A375 (cell line): Measurements from ENCODE around the gene COL6A3. TPM values are rescaled to one million over a fixed set of nuclear protein-coding genes. Genes with fewer than 3 reads are reported as not detected.

Source experiments
- total RNA-seq: library from RNA; depleted of rRNA; stranded (reverse); fragments of >200 nt; shearing (Covaris generic); gene quantifications from 2 replicates; pipeline ENCODE4 v1.2.3, GENCODE V29; 2014; rRNA removed

The COL6A3 gene, protein sequence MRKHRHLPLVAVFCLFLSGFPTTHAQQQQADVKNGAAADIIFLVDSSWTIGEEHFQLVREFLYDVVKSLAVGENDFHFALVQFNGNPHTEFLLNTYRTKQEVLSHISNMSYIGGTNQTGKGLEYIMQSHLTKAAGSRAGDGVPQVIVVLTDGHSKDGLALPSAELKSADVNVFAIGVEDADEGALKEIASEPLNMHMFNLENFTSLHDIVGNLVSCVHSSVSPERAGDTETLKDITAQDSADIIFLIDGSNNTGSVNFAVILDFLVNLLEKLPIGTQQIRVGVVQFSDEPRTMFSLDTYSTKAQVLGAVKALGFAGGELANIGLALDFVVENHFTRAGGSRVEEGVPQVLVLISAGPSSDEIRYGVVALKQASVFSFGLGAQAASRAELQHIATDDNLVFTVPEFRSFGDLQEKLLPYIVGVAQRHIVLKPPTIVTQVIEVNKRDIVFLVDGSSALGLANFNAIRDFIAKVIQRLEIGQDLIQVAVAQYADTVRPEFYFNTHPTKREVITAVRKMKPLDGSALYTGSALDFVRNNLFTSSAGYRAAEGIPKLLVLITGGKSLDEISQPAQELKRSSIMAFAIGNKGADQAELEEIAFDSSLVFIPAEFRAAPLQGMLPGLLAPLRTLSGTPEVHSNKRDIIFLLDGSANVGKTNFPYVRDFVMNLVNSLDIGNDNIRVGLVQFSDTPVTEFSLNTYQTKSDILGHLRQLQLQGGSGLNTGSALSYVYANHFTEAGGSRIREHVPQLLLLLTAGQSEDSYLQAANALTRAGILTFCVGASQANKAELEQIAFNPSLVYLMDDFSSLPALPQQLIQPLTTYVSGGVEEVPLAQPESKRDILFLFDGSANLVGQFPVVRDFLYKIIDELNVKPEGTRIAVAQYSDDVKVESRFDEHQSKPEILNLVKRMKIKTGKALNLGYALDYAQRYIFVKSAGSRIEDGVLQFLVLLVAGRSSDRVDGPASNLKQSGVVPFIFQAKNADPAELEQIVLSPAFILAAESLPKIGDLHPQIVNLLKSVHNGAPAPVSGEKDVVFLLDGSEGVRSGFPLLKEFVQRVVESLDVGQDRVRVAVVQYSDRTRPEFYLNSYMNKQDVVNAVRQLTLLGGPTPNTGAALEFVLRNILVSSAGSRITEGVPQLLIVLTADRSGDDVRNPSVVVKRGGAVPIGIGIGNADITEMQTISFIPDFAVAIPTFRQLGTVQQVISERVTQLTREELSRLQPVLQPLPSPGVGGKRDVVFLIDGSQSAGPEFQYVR (N-terminal part only)
- 7.3 and 8.0 TPM in 2 replicates for total RNA-seq

DNA sequence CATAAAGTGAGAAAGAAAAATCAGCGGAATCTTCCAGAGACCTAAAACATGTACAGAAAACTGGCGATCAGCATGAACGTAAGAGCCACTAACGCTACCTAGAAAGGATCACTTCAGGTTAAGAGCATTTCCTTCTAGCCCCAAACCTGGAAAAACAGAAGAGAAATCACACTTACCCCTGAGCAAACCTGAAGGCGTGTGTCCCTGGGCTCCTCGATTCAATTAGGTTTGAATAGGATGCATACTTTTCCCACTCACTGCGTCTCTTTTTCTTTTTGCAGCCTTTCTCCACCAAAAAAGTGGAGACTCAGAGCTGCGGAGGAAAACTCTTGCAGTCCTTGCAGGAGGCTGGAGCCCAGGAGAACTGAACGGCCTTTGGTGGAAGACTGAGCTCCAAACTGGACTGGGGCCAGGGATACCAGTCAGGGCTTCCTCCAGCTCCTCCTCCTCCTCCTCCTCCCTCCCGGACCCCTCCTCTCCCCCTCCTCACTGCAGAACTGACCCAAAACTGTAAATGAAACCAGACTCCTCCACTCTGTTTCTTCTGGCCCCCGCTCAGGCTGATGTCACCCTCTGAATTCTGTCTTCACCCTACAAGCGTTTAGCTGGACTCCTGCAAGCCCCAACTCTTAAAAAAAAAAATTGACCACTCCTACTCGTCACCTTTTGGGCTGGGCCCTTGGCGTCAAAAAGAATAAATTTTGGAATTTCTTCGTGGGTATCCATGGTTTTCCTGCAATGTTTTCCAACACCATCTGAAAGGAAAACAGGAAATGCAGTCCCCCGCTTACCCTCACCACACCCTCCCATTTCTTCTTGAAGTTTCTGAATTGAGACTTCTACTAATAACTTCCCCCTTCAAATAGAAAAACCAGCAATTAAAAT is at the start of gene COL6A3:
TSS of gene COL6A3 (minus strand) at position 388 of the 885 bp plus-strand sequence. CDS start 17,347 bp downstream, outside the sequence.

Other genes with a start within 250 kb of the COL6A3 start
- 24.7 and 25.0 TPM in 2 replicates for gene MLPH, start 73.1 kb upstream of the COL6A3 start, total RNA-seq
- gene PRLH, start 152.4 kb upstream of the COL6A3 start, total RNA-seq, result not detected in 2 replicates
- gene RAB17, start 176.6 kb upstream of the COL6A3 start, total RNA-seq, result 16.2 and 20.9 TPM in 2 replicates
- 53.3 and 53.9 TPM in 2 replicates for gene LRRFIP1, start 213.4 kb upstream of the COL6A3 start, total RNA-seq